Right lobe of liver (tissue), 6 donors: ENCODE measurements around the gene ZDHHC14. TPM values are rescaled to one million over a fixed set of nuclear protein-coding genes. Genes with fewer than 3 reads are reported as not detected.

Experiments
- ATAC-seq, 4 donors: fragments of 200-7000 bp; cut with Tn5 transposase; one replicate each; pipeline ENCODE4 v1.9.1; 2020; ENCODE audit warnings: mild to moderate bottlenecking in 4 of 4, moderate library complexity in 4 of 4
- DNase-seq, 3 donors: peaks; one replicate each; pipeline ENCODE4 v3.0.0-alpha.2; 2020
- H3K27ac ChIP-seq, 3 donors: fragments of 200-600 bp; one replicate each; pipeline ENCODE4 v1.8.0; 2022
- H3K27me3 ChIP-seq, 2 donors: fragments of 200-600 bp; one replicate each; pipeline ENCODE4 v1.8.0; 2022
- H3K36me3 ChIP-seq, 4 donors: fragments of 200-600 bp; sonication (generic) in 1 of 4; one replicate each; pipeline versions ENCODE4 v1.5.1 to v1.8.0; 2017 to 2022; ENCODE audit warnings: control low read depth in 1 of 4
- H3K4me1 ChIP-seq, 4 donors: fragments of 200-600 bp; sonication (generic) in 1 of 4; one replicate each; pipeline versions ENCODE4 v1.5.1 to v1.8.0; 2017 to 2022; ENCODE audit warnings: control low read depth in 1 of 4
- H3K4me3 ChIP-seq, 3 donors: fragments of 200-600 bp; one replicate each; pipeline ENCODE4 v1.8.0; 2022
- H3K9me3 ChIP-seq, 4 donors: fragments of 200-600 bp; sonication (generic) in 1 of 4; one replicate each; pipeline versions ENCODE4 v1.5.1 to v1.8.0; 2017 to 2022; ENCODE audit warnings: control low read depth in 1 of 4
- CTCF ChIP-seq, 4 donors: fragments of 200-600 bp in 3 of 4; fragments of 450-650 bp in 1 of 4; IDR thresholded peaks; one replicate each; pipeline versions ENCODE4 v1.5.1 to v1.8.0; 2016 to 2022; ENCODE audit warnings: antibody characterized with exemption in 4 of 4, mild to moderate bottlenecking in 2 of 4
- POLR2A ChIP-seq: fragments of 450-650 bp; IDR thresholded peaks from one replicate; pipeline ENCODE4 v1.6.1; 2017; ENCODE audit warnings: antibody characterized with exemption, mild to moderate bottlenecking
- WGBS: methylation state at CpG from one replicate; pipeline ENCODE4 v1.1.6; 2018; ENCODE audit warnings: low coverage, low lambda C conversion rate; ENCODE audit not compliant: insufficient coverage; ENCODE audit errors: missing lambda C conversion rate; 5-methylcytosine and 5-hydroxymethylcytosine counted together
- intact Hi-C, 2 donors: fragments of 100-400 bp; cut with DNase I; formaldehyde crosslinking; loops; one replicate each; pipeline versions ENCODE4 v1.11.2 to v1.14.1; 2022
- total RNA-seq, 6 experiments: library from RNA; depleted of rRNA in 2 of 6; stranded (reverse); fragments of >200 nt in 2 of 6; fragmentation: NEBNext Ultra II Directional in 3 of 6; extraction: Animal tissue kit (Norgen Biotek cat#: 25700) in 3 of 6; gene quantifications; one replicate each; pipeline versions ENCODE4 v1.1.0 to v1.2.4, GENCODE V29; 2016 to 2023
- donor health status: DM: no; HTN: yes; CAD: no.
- donor health status: DM: no; HTN: no; CAD: no.
- donor health status: DM: no; HTN: no; CAD: no.
- donor health status: DM: no; HTN: yes; CAD: no.
- donor health status: DM: no; HTN: yes; CAD: no.

ZDHHC14 gene
- total RNA-seq, 6 experiments from 2014 or later = 7.3 to 13.0 (median 10.3) TPM

DNA sequence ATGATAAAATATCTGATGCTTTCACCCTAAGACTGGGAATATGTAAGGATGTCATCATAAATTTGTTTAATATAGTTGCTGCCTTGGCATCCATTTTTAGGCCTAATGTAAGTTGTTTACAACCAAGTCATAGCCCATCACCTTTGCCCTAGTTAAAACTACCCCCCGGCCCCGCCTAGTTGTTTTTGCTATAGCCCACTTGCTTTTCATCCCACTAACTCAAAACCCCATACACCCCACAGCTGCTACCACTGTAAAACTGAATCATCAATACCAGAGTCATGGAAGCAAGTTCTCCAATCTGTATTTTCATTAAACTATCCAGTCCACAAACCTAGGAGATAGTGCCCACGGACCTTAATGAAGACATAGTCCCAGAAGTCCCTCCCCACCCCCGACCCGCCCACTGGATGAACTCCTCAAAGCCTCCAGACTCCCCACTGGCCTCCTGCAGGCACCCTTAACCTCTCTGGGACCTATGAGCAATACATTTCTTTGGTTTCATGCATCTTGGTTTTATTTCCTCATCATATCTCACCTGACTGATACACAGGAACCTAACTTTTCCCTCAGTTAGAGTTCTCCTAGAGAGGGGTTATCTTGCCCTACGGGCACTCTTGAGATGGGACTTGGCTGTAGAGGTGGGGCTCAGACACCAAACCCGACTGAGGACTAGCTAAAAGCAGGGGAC is 12.5 kb upstream of the ZDHHC14 start:
- ATAC-seq (no peak), DNase-seq (no peak)
- no peak overlapping the region for H3K4me3 ChIP-seq
- TF ChIP-seq POLR2A (no peak), CTCF (IDR thresholded peaks at IDR 0.05) (no peak)
- 70% methylated on average over 7 of the region's 7 CpGs for WGBS
- H3K4me1 ChIP-seq = peaks cover 0 to 8% (median 0%) of the 10 kb centered on the region in 4 donors
- H3K9me3 ChIP-seq = no peaks in the 10 kb centered on the region
- H3K36me3 ChIP-seq = no peaks in the 10 kb centered on the region
- H3K27me3 ChIP-seq = no peaks in the 10 kb centered on the region
- intact Hi-C loops = no loop called here
- H3K27ac ChIP-seq = no peak overlapping the region

DNA sequence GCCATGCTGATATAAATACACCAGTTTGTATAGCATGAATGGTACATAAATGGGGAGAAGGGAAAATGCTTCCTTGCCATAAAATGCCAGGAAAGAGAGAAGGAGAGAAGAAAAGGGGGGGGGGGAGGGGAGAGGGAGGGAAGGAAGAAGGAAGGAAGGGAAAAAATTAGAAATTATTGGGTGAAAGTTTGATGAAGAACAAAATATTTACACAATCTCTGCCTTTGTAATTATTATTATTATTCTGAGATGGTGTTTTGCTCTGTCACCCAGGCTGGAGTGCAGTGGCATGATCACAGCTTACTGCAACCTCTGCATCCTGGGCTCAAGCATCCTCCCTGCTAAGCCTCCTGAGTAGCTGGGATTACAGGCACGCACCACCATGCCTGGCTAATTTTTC is 10.2 kb upstream of the ZDHHC14 start:
- DNase-seq (no peak), ATAC-seq (no peak)
- Histone ChIP-seq H3K9me3 (no peaks in the 10 kb centered on the region), H3K36me3 (no peaks in the 10 kb centered on the region), H3K27ac (no peak overlapping the region), H3K4me3 (no peak overlapping the region), H3K27me3 (no peaks in the 10 kb centered on the region), H3K4me1 (peaks cover 0 to 8% (median 0%) of the 10 kb centered on the region in 4 donors)
- intact Hi-C loops = no loop called here
- WGBS = 100% methylated on average over 1 of the region's 1 CpG
- TF ChIP-seq CTCF (IDR thresholded peaks at IDR 0.05) (no peak), POLR2A (no peak)

- intact Hi-C loops = no loop called here
- peaks cover 0 to 8% (median 0%) of the 10 kb centered on the region in 4 donors for H3K4me1 ChIP-seq
- no peak overlapping the region for H3K27ac ChIP-seq
- no peak for TF ChIP-seq CTCF (IDR thresholded peaks at IDR 0.05)
- no peak for TF ChIP-seq POLR2A
- DNase-seq (no peak), ATAC-seq (peak; percentile 65 to 91 (median 87))
- no peaks in the 10 kb centered on the region for H3K36me3 ChIP-seq
- WGBS = 79% methylated on average over 10 of the region's 10 CpGs
- no peak overlapping the region for H3K4me3 ChIP-seq
- H3K27me3 ChIP-seq = no peaks in the 10 kb centered on the region
- no peaks in the 10 kb centered on the region for H3K9me3 ChIP-seq
These were observed 8.3 kb upstream of the ZDHHC14 start for GRCh38 chr6:157372501-157373280.

GRCh38 chr6:157374889-157375443 is 6.0 kb upstream of the ZDHHC14 start:
- Histone ChIP-seq H3K9me3 (no peaks in the 10 kb centered on the region), H3K4me1 (peaks cover 0 to 12% (median 0%) of the 10 kb centered on the region in 4 donors), H3K4me3 (no peak overlapping the region), H3K27ac (no peak overlapping the region), H3K27me3 (no peaks in the 10 kb centered on the region), H3K36me3 (no peaks in the 10 kb centered on the region)
- intact Hi-C loops = no loop called here
- 56% methylated on average over 4 of the region's 6 CpGs for WGBS
- ATAC-seq (no peak), DNase-seq (no peak)
- TF ChIP-seq CTCF (IDR thresholded peaks at IDR 0.05) (no peak), POLR2A (no peak)
